Prostate gland (tissue), 2 donors: ENCODE measurements around the gene TAF11L3.

Source experiments
- POLR2A ChIP-seq: fragments of 450-650 bp; IDR thresholded peaks from one replicate; pipeline ENCODE4 v1.6.1; 2016; ENCODE audit warnings: antibody characterized with exemption, mild to moderate bottlenecking
- POLR2AphosphoS5 ChIP-seq: sonication (generic); formaldehyde crosslinking; IDR thresholded peaks from one replicate; pipeline ENCODE4 v1.6.1; 2017; ENCODE audit warnings: antibody characterized with exemption
- TF ChIP-seq, protein P1 (sequence below), 4 experiments: fragments of 200-600 bp in 2 of 4; fragments of 450-650 bp in 2 of 4; sonication (generic) in 2 of 4; IDR thresholded peaks; 1 replicate in 3 of 4; 2 replicates in 1 of 4; pipeline ENCODE4 v1.5.1; 2016 to 2019; ENCODE audit warnings: antibody characterized with exemption in 4 of 4, mild to moderate bottlenecking in 2 of 4, moderate library complexity in 2 of 4

DNA sequence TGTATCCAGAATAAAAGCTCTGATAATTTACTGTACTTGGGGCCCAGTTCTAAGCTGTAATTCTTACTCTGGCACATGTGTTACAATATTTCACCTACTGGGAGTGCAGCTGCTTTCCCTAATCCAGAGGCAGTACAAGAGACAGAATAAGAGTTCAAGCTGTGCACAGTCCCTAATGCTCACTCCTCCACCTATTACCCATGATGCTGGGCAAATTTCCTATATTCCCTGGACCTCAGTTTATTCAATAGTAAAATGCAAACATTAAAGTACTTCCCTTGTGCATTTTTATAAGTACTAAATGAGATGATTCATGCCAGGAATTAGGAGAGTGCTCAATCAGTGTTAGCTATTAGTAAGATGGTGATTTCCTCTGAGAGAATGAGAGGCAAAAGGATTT lies 48.1 kb upstream of the TAF11L3 start:
- TF ChIP-seq POLR2A (no peak), POLR2AphosphoS5 (no peak)
- TF ChIP-seq, protein P1, sequence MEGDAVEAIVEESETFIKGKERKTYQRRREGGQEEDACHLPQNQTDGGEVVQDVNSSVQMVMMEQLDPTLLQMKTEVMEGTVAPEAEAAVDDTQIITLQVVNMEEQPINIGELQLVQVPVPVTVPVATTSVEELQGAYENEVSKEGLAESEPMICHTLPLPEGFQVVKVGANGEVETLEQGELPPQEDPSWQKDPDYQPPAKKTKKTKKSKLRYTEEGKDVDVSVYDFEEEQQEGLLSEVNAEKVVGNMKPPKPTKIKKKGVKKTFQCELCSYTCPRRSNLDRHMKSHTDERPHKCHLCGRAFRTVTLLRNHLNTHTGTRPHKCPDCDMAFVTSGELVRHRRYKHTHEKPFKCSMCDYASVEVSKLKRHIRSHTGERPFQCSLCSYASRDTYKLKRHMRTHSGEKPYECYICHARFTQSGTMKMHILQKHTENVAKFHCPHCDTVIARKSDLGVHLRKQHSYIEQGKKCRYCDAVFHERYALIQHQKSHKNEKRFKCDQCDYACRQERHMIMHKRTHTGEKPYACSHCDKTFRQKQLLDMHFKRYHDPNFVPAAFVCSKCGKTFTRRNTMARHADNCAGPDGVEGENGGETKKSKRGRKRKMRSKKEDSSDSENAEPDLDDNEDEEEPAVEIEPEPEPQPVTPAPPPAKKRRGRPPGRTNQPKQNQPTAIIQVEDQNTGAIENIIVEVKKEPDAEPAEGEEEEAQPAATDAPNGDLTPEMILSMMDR (IDR thresholded peaks at IDR 0.05) = no peak
